ENCODE measurements around the gene DNAJB1. TPM values are rescaled to one million over a fixed set of nuclear protein-coding genes. Genes with fewer than 3 reads are reported as not detected.

The DNAJB1 gene
- total and polyA plus RNA-seq, 2 of the 4 experiments (the other 2 are of a cell fraction) = 88.2 to 95.4 TPM

- H4K20me1 ChIP-seq (ENCODE audit: insufficient read depth, low read length) = 0 out of 2 replicates have a peak, but pooled peaks cover 4% of the 10 kb centered on the region
- H3K56ac ChIP-seq (ENCODE audit: extremely low read depth, insufficient read depth, low read length) = no peak overlapping the region
- no peak overlapping the region for H3K18ac ChIP-seq (ENCODE audit: low read depth, low read length)
- no peak overlapping the region for H3K4ac ChIP-seq (ENCODE audit: low read depth, low read length)
- ChIA-PET POLR2A (ENCODE audit: unreplicated experiment) (no interaction called here), CTCF (no interaction called here)
- TF ChIP-seq ELK1 (IDR thresholded peaks at IDR 0.05; ENCODE audit: borderline replicate concordance, low read depth, low read length) (no peak), SMC3 (IDR thresholded peaks at IDR 0.05; ENCODE audit: low read depth, low read length) (no peak)
- intact Hi-C loops (cut with micrococcal nuclease) (no loop called here), dilution Hi-C loops (cut with HindIII; ENCODE audit: low sequenced_read_pairs, unreplicated experiment) (no loop called here), in situ Hi-C loops (cut with MboI; ENCODE audit: low sequenced_read_pairs) (loop anchor here (25.0 kb wide), 1 partner anchor 871 kb away; the partner anchor contains the start of gene WIZ)
- peaks cover 7% of the 10 kb centered on the region; the same call in 1 of the 2 replicates for H3K4me1 ChIP-seq (ENCODE audit: control insufficient read depth, insufficient read depth, low read length)
- H4K5ac ChIP-seq (ENCODE audit: low read depth, low read length) = no peak overlapping the region
- H3K14ac ChIP-seq (replicated peaks; ENCODE audit: low read depth, low read length) = no peak overlapping the region
- no peak overlapping the region for H2BK15ac ChIP-seq (ENCODE audit: low read depth, low read length)
- no peak overlapping the region for H2BK120ac ChIP-seq (ENCODE audit: low read depth, low read length)
- no peaks in the 10 kb centered on the region for H3K9me3 ChIP-seq (ENCODE audit: control insufficient read depth, insufficient read depth, low read length)
- no peak overlapping the region for H3K4me2 ChIP-seq (ENCODE audit: low read depth, low read length)
- no peak for DNase-seq
- no peak overlapping the region for H3K27ac ChIP-seq (ENCODE audit: insufficient read depth, low read length)
- H4K91ac ChIP-seq (ENCODE audit: insufficient read depth, low read depth, low read length) = no peak overlapping the region
- no peak overlapping the region for H2BK5ac ChIP-seq (ENCODE audit: low read depth, low read length, poor library complexity, severe bottlenecking)
- no peaks in the 10 kb centered on the region for H3K27me3 ChIP-seq (ENCODE audit: control insufficient read depth, insufficient read depth, low read length)
- no peak overlapping the region for H3K4me3 ChIP-seq (ENCODE audit: insufficient read depth, low read depth, low read length)
- H2BK20ac ChIP-seq (ENCODE audit: low read depth, low read length) = no peak overlapping the region
- no peak overlapping the region for H2AK9ac ChIP-seq (replicated peaks; ENCODE audit: low read depth, low read length, poor library complexity)
- H3K9me1 ChIP-seq (ENCODE audit: insufficient read depth, low read length) = 0 out of 2 replicates have a peak, but pooled peaks cover 5% of the 10 kb centered on the region
- no TSS peak for BruUV-seq (replicated peaks)
- no peak overlapping the region for H2AFZ ChIP-seq (replicated peaks; ENCODE audit: low read length, poor library complexity)
- no peak overlapping the region for H2AK5ac ChIP-seq (ENCODE audit: low read depth, low read length)
- no peak overlapping the region for H4K8ac ChIP-seq (ENCODE audit: low read depth in 2 of 2, low read length in 2 of 2)
- peaks cover 15 to 30% of the 10 kb centered on the region in 2 experiments for H3K79me1 ChIP-seq (ENCODE audit: low read depth in 1 of 2, low read length in 2 of 2)
- H3K23ac ChIP-seq (ENCODE audit: low read depth, low read length) = no peak overlapping the region
- 74% methylated on average over 8 of the region's 31 CpGs; no CpG with 5 or more reads in 1 of the 2 experiments for WGBS, 2 experiments (ENCODE audit: extremely low coverage in 2 of 2, insufficient read length in 1 of 2)
- H3K36me3 ChIP-seq (ENCODE audit: control insufficient read depth, insufficient read depth, low read length) = peaks cover 17% of the 10 kb centered on the region
- H3K9ac ChIP-seq (ENCODE audit: low read depth, low read length) = no peak overlapping the region
- no peak for ATAC-seq (ENCODE audit: low read depth)
Measured at GRCh38 chr19:14565765-14566711, 47.8 kb upstream of the DNAJB1 start.

Measured in IMR-90 (cell line).